ENCODE measurements around the gene MLXIPL.
"Not testable (repeated sequence)": the region's sequence is repeated elsewhere in the genome, so short reads cannot be mapped to it uniquely, and the experiment has no call there.

The MLXIPL gene

GRCh38 chr7:73645643-73646174, 21.4 kb upstream of the MLXIPL start:
- no peak for FAIRE-seq

DNA sequence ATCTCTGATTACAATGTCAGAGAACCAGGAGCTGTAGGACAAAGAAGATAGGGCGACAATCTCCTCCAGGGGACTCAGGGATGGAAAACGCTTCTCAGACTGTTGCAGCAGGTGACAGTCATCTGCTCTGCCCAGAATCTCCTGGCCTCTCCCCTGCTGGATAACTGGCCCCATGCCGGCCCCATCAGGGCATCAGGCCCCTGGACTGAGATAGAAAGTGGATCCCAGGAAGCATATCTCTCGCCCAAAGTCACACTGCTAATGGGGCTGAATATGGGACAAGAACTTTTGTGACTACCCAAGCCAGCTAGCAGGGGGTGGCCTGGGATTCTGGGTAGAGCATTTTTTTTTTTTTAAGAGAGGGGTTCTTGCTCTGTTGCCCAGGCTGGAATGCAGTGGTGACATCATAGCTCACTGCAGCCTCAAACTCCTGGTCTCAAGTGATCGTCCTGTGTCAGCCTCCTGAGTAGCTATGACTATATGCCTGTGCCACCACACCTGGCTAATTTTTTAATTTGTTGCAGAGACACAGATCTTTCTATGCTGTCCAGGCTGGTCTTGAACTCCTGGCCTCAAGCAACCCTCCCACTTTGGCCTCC, 20.5 kb upstream of the MLXIPL start:
- FAIRE-seq = no peak

GRCh38 chr7:73642834-73643233, 18.5 kb upstream of the MLXIPL start:
- no peak for FAIRE-seq

GRCh38 chr7:73638911-73639310, 14.6 kb upstream of the MLXIPL start:
- no peak for FAIRE-seq

- no peak for FAIRE-seq
Measured at GRCh38 chr7:73635428-73636200, 11.3 kb upstream of the MLXIPL start.

- no peak for FAIRE-seq
Measured at GRCh38 chr7:73633844-73634243, 9.5 kb upstream of the MLXIPL start.

GRCh38 chr7:73633323-73633722, 9.0 kb upstream of the MLXIPL start:
- FAIRE-seq = no peak

- no peak for FAIRE-seq
Measured at GRCh38 chr7:73631558-73631957, 7.2 kb upstream of the MLXIPL start.

GRCh38 chr7:73628504-73628903, 4.2 kb upstream of the MLXIPL start:
- no peak for FAIRE-seq

GRCh38 chr7:73626814-73627213, 2.5 kb upstream of the MLXIPL start:
- no peak for FAIRE-seq

GRCh38 chr7:73625276-73625675, 954 bp upstream of the MLXIPL start:
- FAIRE-seq = no peak

GRCh38 chr7:73624669-73625001, 313 bp upstream of the MLXIPL start:
- no peak for FAIRE-seq

DNA sequence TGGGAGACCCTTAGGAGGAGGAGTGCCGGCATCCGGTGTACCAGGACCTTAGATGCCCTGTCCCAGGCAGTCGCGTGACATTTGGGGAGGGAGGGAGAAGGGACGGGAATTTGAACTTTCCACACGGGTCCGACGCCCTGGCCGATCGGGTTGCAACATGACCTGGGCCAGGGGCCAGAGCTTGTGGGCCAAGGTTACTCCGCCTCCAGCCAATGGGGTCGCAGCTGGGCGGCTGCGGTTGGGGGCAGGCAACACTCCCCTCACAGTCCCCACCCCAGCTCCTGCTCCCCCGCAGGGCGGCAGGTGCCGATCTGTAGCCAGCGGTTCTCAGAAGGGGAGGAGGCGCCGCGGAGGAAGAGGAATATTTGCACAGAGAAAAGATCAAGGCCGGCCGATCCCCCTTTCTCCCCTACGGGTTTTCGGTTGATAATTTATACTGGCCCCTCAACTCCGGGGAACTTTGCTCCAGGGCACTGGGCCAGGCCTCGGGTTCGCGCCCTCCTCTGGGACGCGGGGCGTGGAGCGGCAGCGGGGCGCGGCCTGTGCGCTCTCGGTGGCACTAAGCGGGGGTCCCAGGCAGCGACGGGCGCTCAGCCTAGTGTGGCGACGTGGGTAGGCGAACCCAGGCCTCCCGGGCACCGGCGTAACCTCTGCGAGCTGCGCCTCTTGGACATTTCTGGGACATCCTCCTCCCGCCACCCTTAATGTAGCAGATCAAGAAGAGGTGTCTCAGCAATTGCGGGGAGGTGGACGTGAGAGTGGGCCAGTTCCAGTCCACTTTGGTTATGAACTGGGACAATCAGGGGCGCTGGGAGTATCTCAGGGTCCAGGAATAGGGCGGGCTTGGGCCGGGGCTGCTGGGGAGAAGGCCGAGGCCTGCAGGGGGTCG, 1.2 kb downstream of the MLXIPL start:
- FAIRE-seq = no peak

GRCh38 chr7:73622527-73622908, 1.8 kb downstream of the MLXIPL start:
- no peak for FAIRE-seq

DNA sequence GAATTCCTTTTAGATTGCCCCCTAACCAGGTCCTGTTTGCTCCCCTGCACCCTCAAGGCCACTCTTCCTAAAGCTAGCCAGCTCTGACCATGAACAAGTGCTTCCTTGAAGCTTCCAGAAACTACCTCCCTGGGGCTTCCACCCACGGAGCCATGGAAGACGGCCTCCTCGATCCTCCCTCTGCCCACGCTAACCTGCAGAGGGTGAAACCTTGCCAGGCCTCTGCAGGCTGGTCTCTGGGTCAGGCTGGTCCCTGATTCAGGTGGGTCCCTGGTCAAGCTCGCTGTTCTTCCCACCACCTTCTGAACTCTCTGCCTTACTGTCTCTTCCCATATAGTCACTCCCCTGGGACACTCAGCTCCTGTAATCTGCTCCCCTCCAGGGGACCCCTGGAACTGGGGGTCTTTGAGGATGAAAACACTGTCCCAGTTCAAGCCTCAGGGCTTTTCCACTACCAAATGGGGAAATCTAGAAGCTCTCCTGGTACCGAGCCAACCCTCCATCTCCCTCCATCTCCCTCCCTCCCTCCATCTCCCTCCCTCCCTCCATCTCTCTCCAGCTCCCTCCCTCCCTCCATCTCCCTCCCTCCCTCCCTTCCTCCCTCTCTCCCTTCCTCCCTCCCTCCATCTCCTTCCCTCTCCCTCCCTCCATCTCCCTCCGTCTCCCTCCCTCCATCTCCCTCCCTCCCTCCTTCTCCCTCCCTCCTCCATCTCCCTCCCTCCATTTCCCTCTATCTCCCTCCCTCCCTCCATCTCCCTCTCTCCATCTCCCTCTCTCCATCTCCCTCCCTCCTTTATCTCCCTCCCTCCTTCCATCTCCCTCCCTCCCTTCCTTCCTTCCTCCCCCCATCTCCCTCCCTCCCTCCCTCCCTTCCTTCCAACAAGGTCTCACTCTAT, 2.9 kb downstream of the MLXIPL start:
- FAIRE-seq = no peak

- not testable (repeated sequence) for FAIRE-seq
Measured at GRCh38 chr7:73619394-73619793, 4.9 kb downstream of the MLXIPL start.

- no peak for FAIRE-seq
Measured at GRCh38 chr7:73618538-73618937, 5.8 kb downstream of the MLXIPL start.

GRCh38 chr7:73617520-73617919, 6.8 kb downstream of the MLXIPL start:
- not testable (repeated sequence) for FAIRE-seq

- no peak for FAIRE-seq
Measured at GRCh38 chr7:73615886-73616285, 8.4 kb downstream of the MLXIPL start.

- not testable (repeated sequence) for FAIRE-seq
Measured at GRCh38 chr7:73614937-73615336, 9.4 kb downstream of the MLXIPL start.

GRCh38 chr7:73613954-73614735, 10.2 kb downstream of the MLXIPL start:
- FAIRE-seq = no peak

All from G401.6 (cell line).